Sigmoid colon (tissue), 7 donors: Measurements from ENCODE around the gene TRMT61A. TPM values are rescaled to one million over a fixed set of nuclear protein-coding genes. Genes with fewer than 3 reads are reported as not detected.

Source experiments
- DNase-seq: peaks from one replicate; pipeline ENCODE4 v3.0.0-alpha.2; 2019
- H3K27ac ChIP-seq, 4 donors: fragments of 200-600 bp; sonication (generic); one replicate each; pipeline ENCODE4 v1.5.1; 2016 to 2019; ENCODE audit warnings: mild to moderate bottlenecking in 1 of 4
- H3K27me3 ChIP-seq, 3 donors: fragments of 200-600 bp; sonication (generic); one replicate each; pipeline ENCODE4 v1.5.1; 2019; ENCODE audit warnings: mild to moderate bottlenecking in 1 of 3
- H3K36me3 ChIP-seq, 4 donors: fragments of 200-600 bp; sonication (generic); one replicate each; pipeline ENCODE4 v1.5.1; 2016 to 2019
- H3K4me1 ChIP-seq, 4 donors: fragments of 200-600 bp; sonication (generic); one replicate each; pipeline ENCODE4 v1.5.1; 2017 to 2019
- H3K4me3 ChIP-seq, 4 donors: fragments of 200-600 bp; sonication (generic); one replicate each; pipeline ENCODE4 v1.5.1; 2017 to 2019; ENCODE audit warnings: mild to moderate bottlenecking in 2 of 4, moderate library complexity in 1 of 4
- H3K9me3 ChIP-seq, 4 donors: fragments of 200-600 bp in 3 of 4; sonication (generic) in 3 of 4; one replicate each; pipeline versions ENCODE4 v1.5.1 to v1.6.1; 2013 to 2019
- CTCF ChIP-seq, 4 experiments: fragments of 450-650 bp in 3 of 4; fragments of 200-600 bp in 1 of 4; IDR thresholded peaks; one replicate each; pipeline ENCODE4 v1.5.1; 2016 to 2019; ENCODE audit warnings: antibody characterized with exemption in 4 of 4, mild to moderate bottlenecking in 3 of 4, moderate library complexity in 2 of 4
- EP300 ChIP-seq, 4 donors: sonication (generic); formaldehyde crosslinking; IDR thresholded peaks; one replicate each; pipeline ENCODE4 v1.6.1; 2017; ENCODE audit warnings: antibody characterized with exemption in 4 of 4
- POLR2A ChIP-seq, 2 donors: fragments of 450-650 bp; IDR thresholded peaks; one replicate each; pipeline ENCODE4 v1.6.1; 2016; ENCODE audit warnings: antibody characterized with exemption in 2 of 2, mild to moderate bottlenecking in 2 of 2, moderate library complexity in 2 of 2
- POLR2AphosphoS5 ChIP-seq, 4 donors: sonication (generic); formaldehyde crosslinking; IDR thresholded peaks; one replicate each; pipeline ENCODE4 v1.6.1; 2017; ENCODE audit warnings: antibody characterized with exemption in 4 of 4
- WGBS, 2 donors: extraction: QIAGEN DNeasy Blood & Tissue Kit; methylation state at CpG; one replicate each; pipeline ENCODE4 v1.1.7; 2013; 5-methylcytosine and 5-hydroxymethylcytosine counted together
- intact Hi-C: fragments of 100-400 bp; cut with DNase I; formaldehyde crosslinking; loops from one replicate; pipeline ENCODE4 v1.15.1; 2023
- polyA plus RNA-seq, 3 donors: library from polyadenylated mRNA; stranded (reverse); fragments of 200-250 nt; gene quantifications; one replicate each; pipeline ENCODE4 v1.2.3, GENCODE V29; 2013
- total RNA-seq, 4 donors: library from RNA; depleted of rRNA; stranded (reverse); fragments of >200 nt; gene quantifications; one replicate each; pipeline ENCODE4 v1.1.0, GENCODE V29; 2016
- donor health status: healthy with polysubstance abuse.
- donor health status: Bipolar disorder and iron deficiency.
- donor health status: healthy.

The TRMT61A gene
- total and polyA plus RNA-seq, 7 donors = 4.2 to 27.2 (median 20.2) TPM

GRCh38 chr14:103552846-103553210, 23.8 kb downstream of the TRMT61A start:
- TF ChIP-seq EP300 (IDR thresholded peaks at IDR 0.05) = no peak
- no peak for TF ChIP-seq CTCF (IDR thresholded peaks at IDR 0.05)
- no peak for TF ChIP-seq POLR2AphosphoS5 (IDR thresholded peaks at IDR 0.05)
- TF ChIP-seq POLR2A (IDR thresholded peaks at IDR 0.05) = no peak
- no peak for DNase-seq
- peak overlapping the region in 1 of 4 donors; percentile 40 for H3K4me3 ChIP-seq
- H3K27me3 ChIP-seq = no peaks in the 10 kb centered on the region
- H3K36me3 ChIP-seq = no peaks in the 10 kb centered on the region
- 97% methylated on average over 11 of the region's 11 CpGs for WGBS, 2 donors
- intact Hi-C loops = no loop called here
- no peaks in the 10 kb centered on the region for H3K9me3 ChIP-seq
- peaks cover 0 to 90% (median 74%) of the 10 kb centered on the region in 4 donors for H3K4me1 ChIP-seq
- H3K27ac ChIP-seq = peak overlapping the region; percentile 87 to 98 (median 95)

GRCh38 chr14:103555559-103556337, 26.8 kb downstream of the TRMT61A start:
- Histone ChIP-seq H3K27ac (peak overlapping the region; percentile 58 to 98 (median 91)), H3K4me3 (no peak overlapping the region), H3K4me1 (peaks cover 0 to 92% (median 72%) of the 10 kb centered on the region in 4 donors), H3K36me3 (peaks cover 0 to 25% (median 4%) of the 10 kb centered on the region in 4 donors), H3K9me3 (no peaks in the 10 kb centered on the region), H3K27me3 (no peaks in the 10 kb centered on the region)
- DNase-seq = no peak
- intact Hi-C loops = no loop called here
- 89 to 94% methylated on average over 15 of the region's 15 CpGs for WGBS, 2 donors
- TF ChIP-seq POLR2AphosphoS5 (IDR thresholded peaks at IDR 0.05) (no peak), EP300 (IDR thresholded peaks at IDR 0.05) (no peak), POLR2A (IDR thresholded peaks at IDR 0.05) (no peak), CTCF (IDR thresholded peaks at IDR 0.05) (no peak)

GRCh38 chr14:103556946-103557758, 28.2 kb downstream of the TRMT61A start:
- H3K4me1 ChIP-seq = peaks cover 0 to 89% (median 69%) of the 10 kb centered on the region in 4 donors
- WGBS, 2 donors = 66 to 74% methylated on average over 15 of the region's 15 CpGs
- no peak for DNase-seq
- intact Hi-C loops = no loop called here
- H3K9me3 ChIP-seq = no peaks in the 10 kb centered on the region
- TF ChIP-seq EP300 (IDR thresholded peaks at IDR 0.05) (no peak), CTCF (IDR thresholded peaks at IDR 0.05) (no peak), POLR2AphosphoS5 (IDR thresholded peaks at IDR 0.05) (no peak), POLR2A (IDR thresholded peaks at IDR 0.05) (no peak)
- H3K4me3 ChIP-seq = no peak overlapping the region
- no peaks in the 10 kb centered on the region for H3K27me3 ChIP-seq
- H3K36me3 ChIP-seq = peaks cover 0 to 26% (median 4%) of the 10 kb centered on the region in 4 donors
- peak overlapping the region; percentile 55 to 98 (median 83) for H3K27ac ChIP-seq

- 80 to 87% methylated on average over 16 of the region's 16 CpGs for WGBS, 2 donors
- intact Hi-C loops = no loop called here
- Histone ChIP-seq H3K27ac (peak overlapping the region; percentile 55 to 98 (median 83)), H3K9me3 (no peaks in the 10 kb centered on the region), H3K4me3 (no peak overlapping the region), H3K4me1 (peaks cover 0 to 78% (median 61%) of the 10 kb centered on the region in 4 donors), H3K36me3 (peaks cover 0 to 26% (median 4%) of the 10 kb centered on the region in 4 donors), H3K27me3 (no peaks in the 10 kb centered on the region)
- TF ChIP-seq POLR2AphosphoS5 (IDR thresholded peaks at IDR 0.05) = peak in 1 of 4 donors; percentile 19
- no peak for TF ChIP-seq CTCF (IDR thresholded peaks at IDR 0.05)
- TF ChIP-seq EP300 (IDR thresholded peaks at IDR 0.05) = no peak
- no peak for DNase-seq
These were observed 29.3 kb downstream of the TRMT61A start for GRCh38 chr14:103558071-103558882.
